ENCODE measurements around the gene EVC.

Gene EVC

GRCh38 chr4:5730993-5731990 is 20.3 kb downstream of the EVC start:
- no peak for DNase-seq (ENCODE audit: low read depth in 3 of 3)

GRCh38 chr4:5732158-5732557 is 21.2 kb downstream of the EVC start:
- DNase-seq (ENCODE audit: low read depth in 3 of 3), result no peak

GRCh38 chr4:5734853-5735252 is 23.9 kb downstream of the EVC start:
- no peak for DNase-seq (ENCODE audit: low read depth in 3 of 3)

- no peak for DNase-seq (ENCODE audit: low read depth in 3 of 3)
Observed at GRCh38 chr4:5735463-5735862, 24.5 kb downstream of the EVC start.

- no peak for DNase-seq (ENCODE audit: low read depth in 3 of 3)
Observed at GRCh38 chr4:5738061-5738460, 27.1 kb downstream of the EVC start.

GRCh38 chr4:5742388-5742787 is 31.4 kb downstream of the EVC start:
- DNase-seq (ENCODE audit: low read depth in 3 of 3), result no peak

- no peak for DNase-seq (ENCODE audit: low read depth in 3 of 3)
Observed at GRCh38 chr4:5742968-5743367, 32.0 kb downstream of the EVC start.

- no peak for DNase-seq (ENCODE audit: low read depth in 3 of 3)
Observed at GRCh38 chr4:5746250-5746649, 35.2 kb downstream of the EVC start.

GRCh38 chr4:5746829-5747737 is 36.1 kb downstream of the EVC start:
- no peak for DNase-seq (ENCODE audit: low read depth in 3 of 3)

GRCh38 chr4:5747738-5748375 is 36.9 kb downstream of the EVC start:
- DNase-seq (ENCODE audit: low read depth in 3 of 3), result no peak

GRCh38 chr4:5749568-5749967 is 38.6 kb downstream of the EVC start:
- DNase-seq (ENCODE audit: low read depth in 3 of 3), result no peak

- DNase-seq (ENCODE audit: low read depth in 3 of 3), result no peak
Observed at GRCh38 chr4:5750052-5750945, 39.3 kb downstream of the EVC start.

- no peak for DNase-seq (ENCODE audit: low read depth in 3 of 3)
Observed at GRCh38 chr4:5750946-5751665, 40.1 kb downstream of the EVC start.

- DNase-seq (ENCODE audit: low read depth in 3 of 3), result no peak
Observed at GRCh38 chr4:5751666-5752375, 40.8 kb downstream of the EVC start.

GRCh38 chr4:5752376-5753184 is 41.6 kb downstream of the EVC start:
- DNase-seq (ENCODE audit: low read depth in 3 of 3), result no peak

- DNase-seq (ENCODE audit: low read depth in 3 of 3), result no peak
Observed at GRCh38 chr4:5753366-5753765, 42.4 kb downstream of the EVC start.

GRCh38 chr4:5753766-5754528 is 42.9 kb downstream of the EVC start:
- no peak for DNase-seq (ENCODE audit: low read depth in 3 of 3)

GRCh38 chr4:5754529-5754881 is 43.5 kb downstream of the EVC start:
- DNase-seq (ENCODE audit: low read depth in 3 of 3), result no peak
